ENCODE measurements around the gene PTPN21.

- no peak for TF ChIP-seq CTCF (IDR thresholded peaks at IDR 0.05; ENCODE audit: insufficient read depth, low read length)
- no peak for TF ChIP-seq POLR2AphosphoS5 (IDR thresholded peaks at IDR 0.05; ENCODE audit: low read depth)
These were observed 73.0 kb downstream of the PTPN21 start for GRCh38 chr14:88481794-88482193.

All from HL-60 (cell line).